GM19468 (cell line): ENCODE data around the gene NUDT1.

ENCODE experiments used
- ATAC-seq: cut with Tn5 transposase; IDR thresholded peaks from one replicate; pipeline ENCODE4 v1.9.1; 2021; ENCODE audit warnings: mild to moderate bottlenecking, moderate library complexity, moderate number of reproducible peaks; ENCODE audit not compliant: unreplicated experiment; ENCODE audit errors: extremely low read depth

Gene NUDT1

DNA sequence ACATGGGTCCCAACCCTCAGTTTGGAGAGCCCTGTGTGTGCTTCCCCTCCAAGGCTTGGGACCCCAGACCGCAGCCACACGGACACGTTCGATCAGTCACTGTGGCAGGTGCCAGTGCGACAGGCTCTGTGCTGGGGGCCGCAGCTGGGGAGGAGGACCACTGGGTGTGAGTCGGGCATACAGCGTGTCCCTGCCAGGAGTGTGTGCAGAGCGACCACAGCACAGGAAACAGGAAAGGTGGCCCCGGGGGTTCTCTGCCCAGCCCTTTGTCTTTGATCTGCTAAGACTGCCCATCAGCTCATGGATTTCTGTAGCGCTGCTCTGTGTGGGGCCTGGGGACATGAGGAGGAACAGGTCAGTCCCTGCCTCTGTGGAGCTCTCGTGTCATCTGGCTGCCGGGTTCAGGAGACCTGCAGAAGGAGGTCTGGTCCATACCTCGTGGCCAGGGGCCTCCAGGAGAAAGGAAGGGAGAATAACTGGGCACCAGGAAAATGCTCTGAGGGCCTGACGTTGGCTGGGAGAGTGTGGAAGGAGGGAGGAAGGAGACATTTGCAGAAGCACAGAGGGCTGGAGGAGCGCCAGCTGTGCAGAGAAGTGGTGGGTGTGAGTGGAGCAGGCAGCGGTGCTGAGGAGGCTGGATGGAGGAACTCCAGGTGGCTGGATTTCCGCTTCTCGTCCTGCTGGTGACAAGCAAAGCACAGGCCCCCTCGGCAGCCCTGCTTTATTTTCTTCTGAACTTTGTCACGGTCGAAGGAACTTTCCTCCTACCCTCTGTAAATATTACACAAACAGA, 4.1 kb downstream of the NUDT1 start:
- ATAC-seq: no peak

DNA sequence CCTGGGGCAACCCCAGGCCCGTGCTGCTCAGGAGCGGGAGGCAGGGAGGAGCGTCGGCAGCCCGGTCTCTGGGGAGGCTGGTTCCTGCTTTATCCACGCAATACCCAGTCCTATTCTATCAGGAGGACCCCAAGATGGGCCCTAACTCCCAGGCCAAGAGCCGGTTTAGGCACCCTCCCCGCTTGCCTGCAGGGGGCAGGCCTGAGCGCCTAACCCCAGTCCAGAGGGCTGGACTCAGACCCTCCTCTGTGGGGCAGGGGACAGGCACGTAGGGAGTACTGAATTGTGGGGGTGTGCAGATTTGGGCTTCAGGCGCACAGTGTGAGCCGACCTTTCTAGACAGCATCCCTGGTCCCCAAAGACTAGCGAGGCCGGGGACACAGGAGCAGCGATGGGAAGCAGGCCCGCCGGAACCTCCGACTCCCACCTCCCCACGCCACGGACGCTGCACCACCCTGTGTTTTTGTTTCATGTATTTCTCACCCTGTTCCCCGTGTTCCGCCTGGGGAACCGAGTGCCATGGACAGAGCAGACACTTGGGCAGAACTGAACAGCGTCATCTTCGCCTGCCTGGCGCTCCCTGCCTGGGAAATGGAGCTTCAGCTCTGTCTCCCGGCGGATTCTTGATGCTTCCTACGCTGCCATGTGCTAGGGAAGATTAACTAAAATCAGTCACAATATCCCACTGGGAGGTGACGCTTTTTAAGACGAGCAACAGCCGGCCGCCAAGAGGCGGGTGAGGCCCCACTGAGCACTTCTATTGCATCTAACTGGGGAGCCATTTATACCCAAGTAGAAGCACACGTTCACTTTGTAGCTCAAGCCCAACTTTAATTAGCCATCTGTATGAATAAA, 5.3 kb downstream of the NUDT1 start:
- no peak for ATAC-seq

DNA sequence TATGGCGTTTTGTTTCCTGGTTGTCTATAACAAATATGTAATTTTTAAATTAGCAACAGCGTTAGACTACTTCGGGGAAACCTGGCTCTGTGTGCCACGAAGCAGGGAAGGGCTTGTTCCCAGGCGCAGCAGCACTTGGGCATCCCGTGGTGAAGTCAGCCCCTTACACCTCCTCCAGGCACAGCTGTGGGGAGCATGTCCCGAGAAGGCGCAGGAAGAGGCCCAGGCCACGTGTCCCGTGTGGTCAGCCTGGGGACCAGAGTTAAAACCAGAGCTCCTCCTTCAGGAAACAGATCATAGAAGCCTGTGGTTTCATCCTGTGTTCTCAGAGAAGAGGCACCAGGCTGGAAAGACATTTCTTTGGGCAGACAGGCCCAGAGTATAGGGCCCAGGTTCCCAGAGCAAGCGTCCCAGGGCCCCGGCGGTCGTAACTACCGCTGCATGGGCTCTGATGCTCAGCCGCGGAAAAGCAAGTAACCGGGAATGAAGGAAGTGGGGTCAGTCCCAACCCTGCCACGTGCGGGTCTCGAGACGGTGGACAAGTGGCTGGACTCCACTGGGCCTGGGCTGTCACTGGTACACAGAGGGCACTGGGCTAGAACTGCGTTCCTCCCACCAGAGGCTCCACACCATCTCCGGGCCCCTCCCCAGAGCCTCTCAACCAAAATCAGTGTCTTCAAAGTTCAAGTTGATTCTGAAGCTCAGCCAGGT, 7.1 kb downstream of the NUDT1 start:
- no peak for ATAC-seq

DNA sequence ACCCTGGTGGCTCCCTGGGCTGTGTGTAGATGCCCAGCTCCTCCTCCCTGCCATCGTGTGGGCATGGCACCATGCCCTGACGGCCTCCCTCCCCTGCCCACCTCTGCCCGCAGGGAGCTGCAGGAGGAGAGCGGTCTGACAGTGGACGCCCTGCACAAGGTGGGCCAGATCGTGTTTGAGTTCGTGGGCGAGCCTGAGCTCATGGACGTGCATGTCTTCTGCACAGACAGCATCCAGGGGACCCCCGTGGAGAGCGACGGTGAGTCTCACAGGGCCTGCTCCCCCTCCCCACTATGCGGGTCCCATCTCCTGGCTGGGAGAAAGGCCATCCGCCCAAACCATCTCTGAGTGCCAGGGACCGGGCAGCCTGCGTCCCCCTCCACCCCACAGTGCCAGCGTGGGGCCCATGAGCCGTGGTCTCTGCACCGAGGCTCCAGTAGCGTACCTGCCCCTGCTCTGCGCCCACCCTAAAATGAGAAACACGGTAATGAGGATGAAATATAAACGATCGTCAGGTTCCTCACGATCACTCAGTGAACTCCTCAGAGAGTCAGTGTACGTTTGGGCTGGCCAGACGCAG, 7.8 kb downstream of the NUDT1 start:
- ATAC-seq: no peak

DNA sequence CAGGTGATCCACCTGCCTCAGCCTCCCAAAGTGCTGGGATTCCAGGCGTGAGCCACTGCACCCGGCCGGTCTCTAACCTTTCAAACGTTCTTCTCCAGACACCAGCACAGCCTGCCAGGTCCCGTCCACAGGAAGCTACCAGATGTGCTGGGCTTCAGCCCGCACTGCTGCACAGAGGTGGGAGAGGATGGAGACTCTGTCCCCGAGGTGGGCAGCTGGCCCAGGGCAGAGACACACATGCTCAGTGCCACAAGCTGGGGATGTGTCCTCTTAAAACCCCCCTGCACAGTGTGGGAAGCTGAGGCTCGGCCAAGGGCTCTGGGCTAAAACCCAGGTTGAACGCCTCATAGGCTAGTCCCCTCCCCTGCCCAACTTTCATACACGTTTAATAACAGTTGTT, 9.4 kb downstream of the NUDT1 start:
- no peak for ATAC-seq

DNA sequence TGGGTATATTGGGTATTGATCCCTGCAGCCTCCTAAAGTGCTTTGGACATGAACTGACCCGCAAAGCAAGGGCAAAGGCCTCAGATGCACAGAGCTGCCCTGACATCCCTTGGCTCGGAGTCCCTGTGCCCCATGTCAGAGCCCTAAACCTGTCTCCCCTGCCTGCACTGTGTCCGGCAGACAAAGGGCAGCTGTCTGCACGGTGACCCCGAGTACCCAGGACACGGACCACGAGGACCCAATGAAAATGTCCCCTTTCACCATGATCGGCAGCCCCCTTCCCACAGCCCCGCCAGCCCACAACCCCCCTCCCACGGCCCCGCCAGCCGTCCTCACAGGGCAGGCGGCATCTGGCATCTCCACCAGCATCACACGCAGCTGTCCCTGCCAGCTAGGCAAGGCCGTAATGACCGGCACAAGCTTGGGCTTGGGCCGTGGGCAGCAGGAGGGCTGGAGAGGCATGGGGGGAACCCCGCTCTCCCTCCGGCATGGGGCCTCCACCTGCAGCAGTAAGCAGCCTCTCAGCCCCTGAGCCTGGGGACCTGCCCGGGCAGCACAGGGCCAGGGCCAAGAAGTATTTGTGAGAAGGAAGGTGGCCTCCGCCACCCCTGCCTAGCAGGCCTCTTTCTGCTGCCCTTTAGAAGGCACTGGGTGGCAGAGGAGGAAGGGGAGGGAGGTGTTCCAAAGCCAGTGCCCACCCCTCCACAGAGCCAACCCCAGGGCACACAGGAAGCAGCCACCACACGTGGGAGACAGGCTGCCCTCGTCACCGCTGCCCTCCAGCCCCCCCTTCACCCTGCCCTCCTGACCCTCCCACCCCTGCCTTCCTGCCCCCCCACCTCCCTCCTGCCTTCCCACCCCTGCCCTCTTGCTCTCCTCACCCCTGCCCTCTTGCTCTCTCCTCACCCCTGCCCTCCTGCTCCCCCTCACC, 10.1 kb downstream of the NUDT1 start:
- no peak for ATAC-seq

DNA sequence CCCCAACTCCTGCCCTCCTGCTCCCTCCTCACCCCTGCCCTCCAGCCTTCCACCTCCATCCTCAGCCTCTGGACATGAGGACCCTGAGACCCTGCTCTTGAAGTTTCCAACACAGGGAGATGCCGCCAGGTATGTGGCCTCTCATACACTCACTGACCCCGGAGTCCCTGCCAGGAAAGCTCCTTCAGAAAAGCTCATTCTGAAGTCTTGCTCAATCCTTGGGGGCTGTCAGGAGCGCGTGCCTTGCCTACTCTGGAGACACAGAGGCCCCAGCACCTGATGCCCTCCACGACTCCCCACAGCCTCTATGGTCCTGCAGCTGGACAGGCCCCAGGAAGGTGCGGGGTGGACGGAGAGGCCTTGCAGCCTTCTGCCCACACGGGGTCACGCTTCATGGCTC, 11.0 kb downstream of the NUDT1 start:
- no peak for ATAC-seq

DNA sequence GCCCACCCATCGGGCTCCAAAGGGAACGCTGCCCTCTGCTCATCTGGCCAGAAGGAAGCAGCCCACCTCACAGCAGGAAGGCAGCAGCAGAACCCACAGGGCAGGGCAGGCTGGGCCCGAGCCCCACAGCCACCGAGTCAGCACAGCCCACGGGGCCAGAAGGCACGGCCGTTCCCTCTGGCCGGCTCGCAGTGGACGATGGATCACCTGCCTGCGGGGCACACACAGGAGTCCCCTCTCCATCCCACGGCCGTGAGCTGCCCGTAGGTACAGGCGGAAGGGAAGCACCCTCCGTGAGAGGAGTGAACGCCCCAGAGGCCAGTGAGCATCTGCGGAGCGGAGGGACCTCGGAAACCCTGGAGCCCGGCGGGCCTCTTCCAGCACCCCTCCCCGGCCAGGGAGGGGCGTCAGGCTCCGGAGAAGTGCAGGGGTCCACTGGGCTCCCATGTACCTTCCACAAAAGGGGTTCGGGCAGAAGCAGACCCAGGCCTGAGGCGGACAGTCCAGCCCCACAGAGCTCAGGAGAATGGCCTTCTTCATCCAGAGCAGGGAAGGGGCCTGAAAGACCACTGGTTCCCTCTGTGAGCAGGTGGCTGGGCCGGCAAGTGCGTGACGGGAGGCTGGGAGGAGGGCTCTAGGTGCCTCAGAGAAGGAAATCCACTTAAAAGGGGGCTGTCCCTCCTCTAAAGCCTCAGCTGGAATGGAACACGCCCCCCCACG, 11.7 kb downstream of the NUDT1 start:
- no peak for ATAC-seq

DNA sequence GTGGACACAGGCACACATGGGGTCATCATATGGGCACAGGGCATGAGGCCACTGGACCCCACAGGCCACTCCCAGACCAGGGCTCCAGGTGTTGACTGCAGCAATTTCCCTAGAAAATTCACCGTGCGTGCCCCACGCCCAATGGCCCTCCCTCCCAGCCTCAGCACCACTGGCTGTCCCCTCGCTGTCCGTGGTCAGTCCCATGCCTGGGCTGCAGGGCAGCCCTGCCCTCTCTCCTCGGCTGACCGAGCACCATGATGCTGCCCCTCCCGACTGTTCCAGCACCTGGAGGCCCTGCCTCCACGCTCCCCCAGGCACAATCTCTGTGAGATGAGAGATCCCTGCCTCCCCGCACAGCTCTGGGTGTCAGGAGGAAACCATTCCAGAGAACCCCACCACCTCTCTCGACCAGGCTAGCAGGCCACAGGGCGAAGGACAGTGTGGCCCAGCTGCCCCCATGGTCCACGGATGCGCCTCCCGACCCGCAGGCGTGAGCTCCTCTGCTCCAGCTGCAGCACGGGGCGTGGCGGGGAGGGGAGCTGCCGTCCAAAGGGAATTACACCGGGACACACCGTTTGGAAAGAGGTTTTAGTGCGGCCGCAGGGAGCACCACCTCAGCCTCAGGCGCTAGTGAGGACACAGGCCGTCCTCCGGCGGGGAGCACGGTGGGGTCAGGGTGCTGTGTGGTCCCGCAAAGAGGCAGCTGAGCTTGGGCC, 12.6 kb downstream of the NUDT1 start:
- no peak for ATAC-seq

DNA sequence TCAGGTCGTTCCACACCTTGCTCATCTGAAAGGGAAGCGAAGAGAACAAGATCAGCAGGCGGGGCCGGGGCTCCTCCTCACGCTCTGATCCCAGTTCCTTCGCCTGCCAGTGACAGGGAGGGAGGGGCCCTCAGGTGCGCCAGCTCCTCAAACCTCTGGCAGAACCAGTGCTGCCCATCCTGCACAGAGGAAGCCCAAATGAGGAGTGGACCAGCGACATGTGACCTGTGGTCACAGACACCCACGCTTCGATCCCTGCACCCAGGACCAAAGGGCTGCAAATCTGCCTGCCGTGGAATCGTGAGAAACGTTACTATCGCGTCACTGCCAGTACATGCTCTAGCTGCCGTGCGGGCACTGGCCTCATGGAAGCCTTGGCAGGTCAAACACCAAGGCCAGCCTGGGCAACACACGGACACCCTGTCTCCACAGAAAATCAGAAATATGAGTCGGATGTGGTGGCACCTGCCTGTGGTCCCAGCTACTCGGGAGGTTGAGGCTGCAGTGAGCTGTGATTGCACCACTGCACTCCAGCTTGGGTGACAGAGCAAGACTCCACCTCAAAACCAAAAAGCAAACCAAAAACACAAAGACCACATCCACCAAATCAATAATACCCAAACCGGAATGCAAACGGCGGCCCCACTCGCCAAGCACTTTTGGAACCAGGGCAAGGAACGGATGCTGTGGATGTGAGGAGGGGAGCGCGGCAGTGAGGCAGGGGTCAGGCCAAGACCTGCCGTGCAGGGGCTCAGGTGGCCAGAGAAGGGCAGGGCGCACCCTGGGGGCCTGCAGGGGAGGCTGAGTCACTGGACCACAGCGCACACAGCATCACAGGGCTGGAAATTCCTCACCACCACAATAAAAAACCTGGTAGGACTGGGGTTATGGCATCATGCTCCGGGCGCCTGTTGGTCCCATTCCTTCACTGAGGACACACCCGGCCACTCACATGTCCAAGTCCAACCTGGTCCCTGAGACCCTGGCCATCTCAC, 13.4 kb downstream of the NUDT1 start:
- no peak for ATAC-seq

DNA sequence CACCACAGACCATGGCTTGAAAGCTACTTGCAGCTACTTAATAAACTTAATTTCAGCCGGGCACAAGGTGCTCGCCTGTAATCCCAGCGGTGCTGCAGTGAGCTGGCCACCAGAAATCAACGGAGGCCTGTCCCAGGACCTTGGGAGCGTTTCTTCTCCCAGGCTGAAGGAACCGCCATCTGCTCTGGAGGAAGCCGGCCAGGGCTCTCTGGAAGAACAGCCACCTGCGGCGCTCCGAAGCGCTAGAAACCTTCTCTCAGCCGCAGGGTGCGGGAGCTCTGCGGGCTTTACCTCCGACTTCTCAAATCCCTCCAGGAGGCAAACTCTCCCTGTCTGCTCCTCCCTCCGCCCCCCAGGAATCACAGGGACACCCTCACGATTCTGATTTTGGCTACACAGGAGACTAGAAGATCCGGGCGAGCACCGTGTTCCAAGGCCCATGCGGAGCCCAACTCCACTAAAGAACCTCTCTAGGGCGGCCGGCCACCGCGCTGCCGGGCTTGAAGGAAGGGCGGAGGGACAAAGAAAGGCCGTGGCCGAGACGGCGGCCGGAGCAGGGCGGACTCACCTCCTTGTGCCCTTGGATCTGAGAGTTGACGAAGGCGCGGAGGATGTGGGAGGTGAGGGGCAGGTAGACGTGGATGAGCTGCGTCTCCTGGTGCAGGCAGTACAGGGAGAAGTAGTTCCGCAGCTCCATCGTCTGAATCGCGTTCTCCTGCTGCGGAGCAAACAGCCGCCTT, 14.4 kb downstream of the NUDT1 start:
- no peak for ATAC-seq

DNA sequence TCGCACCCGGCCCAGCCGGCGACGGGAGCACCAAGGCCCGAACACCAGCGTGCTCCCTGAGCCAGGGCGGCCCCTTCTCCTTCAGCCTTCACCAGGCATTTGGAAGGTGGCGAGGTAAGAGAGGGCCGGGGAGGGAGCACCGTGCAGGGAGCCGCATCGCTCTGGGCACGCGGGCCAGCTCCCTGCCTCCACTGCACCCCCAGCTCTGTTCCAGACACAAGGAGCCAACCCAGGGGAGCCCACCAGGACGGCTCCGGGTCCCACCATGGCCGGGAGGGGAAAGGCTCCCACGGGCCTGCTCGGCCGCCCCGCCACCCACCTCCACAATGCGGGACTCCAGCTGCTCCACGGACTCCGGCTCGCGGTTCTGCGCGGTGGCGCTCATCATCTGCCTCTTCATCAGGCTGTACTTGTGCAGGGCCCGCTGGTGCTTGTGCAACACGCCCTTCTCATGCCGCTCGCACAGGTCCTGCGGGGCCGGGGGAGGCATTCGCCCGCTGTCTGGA, 15.1 kb downstream of the NUDT1 start:
- ATAC-seq: no peak

DNA sequence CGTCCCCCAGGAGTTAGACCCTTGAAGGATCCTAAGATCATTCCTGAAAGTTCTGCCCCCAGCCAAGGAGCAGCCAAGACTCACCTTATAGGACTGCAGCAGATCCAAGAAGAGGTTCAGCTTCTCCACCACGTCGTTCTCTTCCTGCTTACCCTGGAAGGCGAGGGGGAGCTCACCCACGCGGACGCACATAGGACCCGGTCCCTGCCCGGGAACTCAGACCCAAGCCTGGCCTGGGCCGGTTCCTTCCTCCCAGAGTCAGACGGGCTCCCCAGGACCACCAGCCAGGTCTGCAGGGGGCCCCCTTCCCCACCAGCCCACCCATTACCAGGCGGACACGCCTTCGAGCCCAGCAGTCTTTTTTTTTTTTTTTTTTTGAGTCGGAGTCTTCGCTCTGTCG, 15.6 kb downstream of the NUDT1 start:
- ATAC-seq: no peak

DNA sequence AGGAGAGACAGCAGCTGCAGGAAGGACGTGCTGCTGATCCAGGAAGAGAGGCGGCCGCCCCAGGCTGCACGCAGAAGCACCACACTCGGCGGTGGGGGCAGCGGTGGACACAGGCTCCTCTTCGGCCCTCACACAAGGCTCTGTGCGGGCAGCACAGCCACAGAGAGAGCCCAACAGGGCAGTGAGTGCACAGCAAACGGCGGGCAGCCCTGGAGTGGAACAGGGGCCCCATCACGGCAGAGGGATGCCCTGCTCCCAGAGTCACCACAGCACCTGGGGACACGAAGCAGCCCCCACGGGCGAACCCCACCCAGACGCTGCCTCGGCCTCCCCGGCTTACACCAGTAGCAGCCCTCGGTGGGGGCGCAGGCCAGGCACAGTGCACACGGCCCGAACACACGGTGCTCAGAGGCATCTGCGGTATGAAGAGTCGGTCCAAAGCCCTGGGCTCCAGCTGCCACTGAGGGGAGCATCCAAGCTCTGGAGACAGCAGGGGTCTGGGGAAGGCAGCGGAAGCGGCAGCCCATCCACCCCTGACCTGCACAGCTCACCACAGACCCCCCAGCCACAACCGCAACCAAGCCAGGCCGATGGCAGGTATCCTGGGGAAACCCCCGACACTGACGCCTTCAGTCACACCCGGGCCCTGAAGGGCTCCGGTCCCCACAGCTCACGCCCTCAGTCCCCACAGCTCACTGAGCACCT, 16.8 kb downstream of the NUDT1 start:
- ATAC-seq: peak; percentile 26

DNA sequence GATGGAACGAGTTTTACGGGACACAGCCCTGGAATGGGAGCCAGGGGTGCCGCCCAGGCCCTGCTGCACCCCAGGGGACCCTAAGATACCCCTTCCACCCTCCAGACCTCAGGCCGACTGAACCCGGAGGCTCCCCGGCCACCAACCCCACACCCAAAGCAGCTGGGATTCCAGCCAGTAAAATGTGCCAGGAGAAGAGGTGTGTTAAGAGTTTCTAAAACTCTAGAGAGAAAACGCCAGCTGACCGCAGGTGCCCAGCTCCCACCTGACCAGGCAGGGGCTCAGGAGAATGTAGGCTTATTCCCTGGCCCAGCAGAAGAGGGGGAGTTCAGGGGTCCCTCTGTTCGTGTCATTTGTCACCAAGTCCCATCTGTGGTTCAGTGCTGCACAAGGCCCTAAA, 17.5 kb downstream of the NUDT1 start:
- ATAC-seq: no peak

DNA sequence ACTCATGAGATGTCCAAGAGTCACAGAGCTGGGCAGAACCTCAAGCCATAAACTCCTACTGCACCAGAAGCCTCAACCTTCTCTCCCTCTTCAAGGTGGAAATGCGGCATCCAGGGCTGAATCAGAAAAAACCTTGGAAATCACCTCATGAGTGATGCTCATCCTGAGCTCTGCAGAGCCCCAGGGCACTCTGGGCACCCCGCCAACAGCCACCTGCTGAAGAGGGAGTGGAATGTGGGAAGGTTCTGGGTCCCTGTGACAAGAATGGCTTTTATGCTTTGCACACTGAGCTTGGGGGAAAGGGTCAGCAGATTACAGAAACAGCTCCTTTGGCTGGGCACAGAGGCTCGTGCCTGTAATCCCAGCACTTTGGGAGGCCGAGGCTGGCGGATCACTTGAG, 18.8 kb downstream of the NUDT1 start:
- ATAC-seq: no peak
